C4-2B (cell line): ENCODE data around the gene NACC2.

Source experiments
- CTCF ChIP-seq: fragments of 450-650 bp; conservative IDR thresholded peaks from 2 replicates; pipeline ENCODE4 v1.5.1; 2017; ENCODE audit warnings: mild to moderate bottlenecking
- ZFX ChIP-seq: fragments of 450-650 bp; IDR thresholded peaks from 2 replicates; pipeline ENCODE4 v1.6.1; 2017

- TF ChIP-seq CTCF, result no peak
- no peak for TF ChIP-seq ZFX
Measured at GRCh38 chr9:135958485-135958884, 136.6 kb downstream of the NACC2 start.
